Nephron progenitor cell (in vitro differentiated cells): Measurements from ENCODE around the gene PBX1.
A peak's percentile ranks its signal among the peaks of the same experiment; 100 is the strongest.

Source experiments
- DNase-seq: peaks from one replicate; pipeline ENCODE4 v3.0.0; 2021
- H3K27ac Mint-ChIP-seq: 2 replicates; pipeline ENCODE4 v1.8.0; 2021; ENCODE audit warnings: mild to moderate bottlenecking, moderate library complexity, mixed read lengths
- H3K27me3 Mint-ChIP-seq: 2 replicates; pipeline ENCODE4 v1.8.0; 2021; ENCODE audit warnings: mild to moderate bottlenecking, low read depth, mixed read lengths; ENCODE audit not compliant: poor library complexity
- H3K36me3 Mint-ChIP-seq: 2 replicates; pipeline ENCODE4 v1.8.0; 2021; ENCODE audit warnings: low read depth, mixed read lengths
- H3K4me1 Mint-ChIP-seq: 2 replicates; pipeline ENCODE4 v1.8.0; 2021; ENCODE audit warnings: mixed read lengths
- H3K4me3 Mint-ChIP-seq: 2 replicates; pipeline ENCODE4 v1.8.0; 2021; ENCODE audit warnings: mild to moderate bottlenecking, moderate library complexity, mixed read lengths
- H3K9me3 Mint-ChIP-seq: 2 replicates; pipeline ENCODE4 v1.8.0; 2021; ENCODE audit warnings: mild to moderate bottlenecking, moderate library complexity, mixed read lengths
- CTCF ChIP-seq: fragments of 200-600 bp; sonication (generic); IDR thresholded peaks from 2 replicates; pipeline ENCODE4 v1.5.0; 2021; ENCODE audit warnings: antibody characterized with exemption

Gene PBX1

GRCh38 chr1:164745736-164746135 is 186.8 kb downstream of the PBX1 start:
- Mint-ChIP-seq H3K4me3 (no peak overlapping the region), H3K27ac (no peak overlapping the region), H3K27me3 (no peaks in the 10 kb centered on the region), H3K4me1 (peaks cover 50% of the 10 kb centered on the region), H3K36me3 (peaks cover 18% of the 10 kb centered on the region), H3K9me3 (no peaks in the 10 kb centered on the region)
- no peak for TF ChIP-seq CTCF
- no peak for DNase-seq

GRCh38 chr1:164746632-164747031 is 187.6 kb downstream of the PBX1 start:
- no peaks in the 10 kb centered on the region for H3K9me3 Mint-ChIP-seq
- no peak overlapping the region for H3K27ac Mint-ChIP-seq
- no peak for DNase-seq

GRCh38 chr1:164748253-164748899 is 189.4 kb downstream of the PBX1 start:
- Mint-ChIP-seq H3K27ac (peak overlapping the region; percentile 81), H3K9me3 (no peaks in the 10 kb centered on the region), H3K4me1 (peaks cover 68% of the 10 kb centered on the region), H3K27me3 (no peaks in the 10 kb centered on the region), H3K4me3 (no peak overlapping the region), H3K36me3 (peaks cover 12% of the 10 kb centered on the region)
- no peak for TF ChIP-seq CTCF
- DNase-seq, result no peak

More at GRCh38 chr1:164746632-164747031, 187.6 kb downstream of the PBX1 start:
- no peak for TF ChIP-seq CTCF
- H3K4me1 Mint-ChIP-seq, result peaks cover 51% of the 10 kb centered on the region
- peaks cover 14% of the 10 kb centered on the region for H3K36me3 Mint-ChIP-seq
- H3K4me3 Mint-ChIP-seq, result no peak overlapping the region
- no peaks in the 10 kb centered on the region for H3K27me3 Mint-ChIP-seq

GRCh38 chr1:164753521-164754077 is 194.6 kb downstream of the PBX1 start:
- peaks cover 24% of the 10 kb centered on the region for H3K36me3 Mint-ChIP-seq
- H3K27ac Mint-ChIP-seq, result peak overlapping the region; percentile 78
- no peaks in the 10 kb centered on the region for H3K9me3 Mint-ChIP-seq
- TF ChIP-seq CTCF, result no peak
- H3K27me3 Mint-ChIP-seq, result no peaks in the 10 kb centered on the region
- no peak for DNase-seq
- H3K4me1 Mint-ChIP-seq, result peaks cover 56% of the 10 kb centered on the region
- H3K4me3 Mint-ChIP-seq, result no peak overlapping the region

GRCh38 chr1:164754088-164754600 is 195.2 kb downstream of the PBX1 start:
- Mint-ChIP-seq H3K4me3 (no peak overlapping the region), H3K9me3 (no peaks in the 10 kb centered on the region), H3K36me3 (peaks cover 25% of the 10 kb centered on the region), H3K27ac (peak overlapping the region; percentile 78), H3K4me1 (peaks cover 53% of the 10 kb centered on the region), H3K27me3 (no peaks in the 10 kb centered on the region)
- no peak for TF ChIP-seq CTCF
- no peak for DNase-seq

- Mint-ChIP-seq H3K27me3 (no peaks in the 10 kb centered on the region), H3K4me3 (no peak overlapping the region), H3K27ac (no peak overlapping the region), H3K36me3 (peaks cover 34% of the 10 kb centered on the region), H3K9me3 (peaks cover under 1% of the 10 kb centered on the region), H3K4me1 (peaks cover 51% of the 10 kb centered on the region)
- DNase-seq, result no peak
- no peak for TF ChIP-seq CTCF
Observed at GRCh38 chr1:164755690-164756089, 196.7 kb downstream of the PBX1 start.
